ENCODE data around the gene TNFRSF1A.

DNA sequence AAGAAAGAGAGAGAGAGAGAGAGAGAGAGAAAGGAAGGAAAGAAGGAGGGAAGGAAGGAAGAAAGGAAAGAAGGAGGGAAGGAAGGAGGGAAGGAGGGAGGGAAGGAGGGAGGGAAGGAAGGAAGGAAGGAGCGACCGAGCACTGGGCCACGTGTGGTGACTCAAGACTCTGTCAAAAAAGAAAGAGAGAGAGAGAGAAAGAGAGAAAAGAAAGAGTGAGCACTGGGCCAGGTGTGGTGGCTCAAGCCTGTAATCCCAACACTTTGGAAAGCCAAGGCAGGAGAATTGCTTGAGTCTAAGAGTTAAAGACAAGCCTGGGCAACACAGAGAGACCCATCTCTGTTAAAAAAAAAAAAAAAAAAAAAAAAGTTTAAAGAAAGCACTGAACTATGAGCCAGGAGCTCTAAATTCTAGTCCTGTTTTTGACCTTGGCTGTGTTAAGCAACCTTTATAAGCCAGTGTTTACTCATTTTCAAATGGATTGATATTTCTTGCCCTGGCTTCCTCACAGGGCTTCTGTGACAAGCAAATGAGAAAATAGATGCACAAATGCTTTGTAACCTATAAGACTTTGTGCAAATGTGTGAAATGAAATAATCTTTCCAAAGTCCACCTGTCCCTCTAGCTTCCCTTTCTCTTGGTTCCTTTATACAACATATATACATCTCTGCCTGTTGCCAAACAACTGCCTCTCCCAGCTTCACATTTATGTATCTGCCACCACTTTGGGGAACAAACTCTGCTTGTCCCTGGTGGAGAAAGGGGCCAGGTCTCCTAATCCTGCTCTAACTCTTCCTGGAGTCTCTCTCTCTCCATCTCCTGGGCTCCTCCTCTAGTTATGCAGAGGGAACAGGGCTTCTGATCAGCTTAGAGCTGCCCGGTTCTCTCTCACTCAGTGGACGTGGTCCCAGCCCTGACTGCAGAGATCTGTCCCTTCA, 47.5 kb downstream of the TNFRSF1A start:
- no peak for TF ChIP-seq CTCF (IDR thresholded peaks at IDR 0.05)
- TF ChIP-seq, protein P1, sequence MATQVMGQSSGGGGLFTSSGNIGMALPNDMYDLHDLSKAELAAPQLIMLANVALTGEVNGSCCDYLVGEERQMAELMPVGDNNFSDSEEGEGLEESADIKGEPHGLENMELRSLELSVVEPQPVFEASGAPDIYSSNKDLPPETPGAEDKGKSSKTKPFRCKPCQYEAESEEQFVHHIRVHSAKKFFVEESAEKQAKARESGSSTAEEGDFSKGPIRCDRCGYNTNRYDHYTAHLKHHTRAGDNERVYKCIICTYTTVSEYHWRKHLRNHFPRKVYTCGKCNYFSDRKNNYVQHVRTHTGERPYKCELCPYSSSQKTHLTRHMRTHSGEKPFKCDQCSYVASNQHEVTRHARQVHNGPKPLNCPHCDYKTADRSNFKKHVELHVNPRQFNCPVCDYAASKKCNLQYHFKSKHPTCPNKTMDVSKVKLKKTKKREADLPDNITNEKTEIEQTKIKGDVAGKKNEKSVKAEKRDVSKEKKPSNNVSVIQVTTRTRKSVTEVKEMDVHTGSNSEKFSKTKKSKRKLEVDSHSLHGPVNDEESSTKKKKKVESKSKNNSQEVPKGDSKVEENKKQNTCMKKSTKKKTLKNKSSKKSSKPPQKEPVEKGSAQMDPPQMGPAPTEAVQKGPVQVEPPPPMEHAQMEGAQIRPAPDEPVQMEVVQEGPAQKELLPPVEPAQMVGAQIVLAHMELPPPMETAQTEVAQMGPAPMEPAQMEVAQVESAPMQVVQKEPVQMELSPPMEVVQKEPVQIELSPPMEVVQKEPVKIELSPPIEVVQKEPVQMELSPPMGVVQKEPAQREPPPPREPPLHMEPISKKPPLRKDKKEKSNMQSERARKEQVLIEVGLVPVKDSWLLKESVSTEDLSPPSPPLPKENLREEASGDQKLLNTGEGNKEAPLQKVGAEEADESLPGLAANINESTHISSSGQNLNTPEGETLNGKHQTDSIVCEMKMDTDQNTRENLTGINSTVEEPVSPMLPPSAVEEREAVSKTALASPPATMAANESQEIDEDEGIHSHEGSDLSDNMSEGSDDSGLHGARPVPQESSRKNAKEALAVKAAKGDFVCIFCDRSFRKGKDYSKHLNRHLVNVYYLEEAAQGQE (IDR thresholded peaks at IDR 0.05; ENCODE audit: insufficient read depth in 1 of 2, low read depth in 2 of 2, low read length in 1 of 2): no peak
- no peak for TF ChIP-seq POLR2AphosphoS5 (IDR thresholded peaks at IDR 0.05; ENCODE audit: low read depth, low read length)
- TF ChIP-seq SIN3A (IDR thresholded peaks at IDR 0.05; ENCODE audit: borderline replicate concordance, insufficient read depth, low read depth, low read length): no peak
